ENCODE data around the gene RLF.

The RLF gene

GRCh38 chr1:40247655-40248054, 86.5 kb downstream of the RLF start, which contains the start of gene TMCO2:
TMCO2 (plus strand) TSS chr1:40247937; CDS start chr1:40247994, 57 bp downstream.
- POLR2A ChIA-PET, result no interaction called here
- CTCF ChIA-PET, result interaction anchor here (1.4 kb wide), 1 partner anchor 94 kb away, joined by 5 read pairs; no protein-coding TSS in a partner anchor
- H3K4me3 ChIP-seq (ENCODE audit: low read depth, low read length), result no peak within 1 kb of the TSS
- no peak for TF ChIP-seq CTCF (IDR thresholded peaks at IDR 0.05; ENCODE audit: insufficient read depth, low read length, missing control alignments)
- no peak for DNase-seq (ENCODE audit: low read depth, low spot score)

GRCh38 chr1:40248412-40248811, 87.2 kb downstream of the RLF start:
- ChIA-PET POLR2A (no interaction called here), CTCF (interaction anchor here (0.6 to 1.4 kb wide), 2 partner anchors 38 to 95 kb away, joined by 3 to 5 read pairs; no protein-coding TSS in a partner anchor)
- no peak overlapping the region for H3K4me3 ChIP-seq (ENCODE audit: low read depth, low read length)
- no peak for DNase-seq (ENCODE audit: low read depth, low spot score)
- TF ChIP-seq CTCF (IDR thresholded peaks at IDR 0.05; ENCODE audit: insufficient read depth, low read length, missing control alignments), result no peak

GRCh38 chr1:40251456-40251855, 90.3 kb downstream of the RLF start:
- no peak for DNase-seq (ENCODE audit: low read depth, low spot score)
- CTCF ChIA-PET, result interaction anchor here (1.0 kb wide), 1 partner anchor 154 kb away, joined by 3 read pairs; no protein-coding TSS in a partner anchor
- TF ChIP-seq CTCF (IDR thresholded peaks at IDR 0.05; ENCODE audit: insufficient read depth, low read length, missing control alignments), result no peak
- POLR2A ChIA-PET, result no interaction called here
- H3K4me3 ChIP-seq (ENCODE audit: low read depth, low read length), result no peak overlapping the region

- no peak overlapping the region for H3K4me3 ChIP-seq (ENCODE audit: low read depth, low read length)
- TF ChIP-seq CTCF (IDR thresholded peaks at IDR 0.05; ENCODE audit: insufficient read depth, low read length, missing control alignments), result no peak
- ChIA-PET CTCF (no interaction called here), POLR2A (no interaction called here)
- DNase-seq (ENCODE audit: low read depth, low spot score), result no peak
These were observed 91.4 kb downstream of the RLF start for GRCh38 chr1:40252601-40253000.

- no peak for TF ChIP-seq CTCF (IDR thresholded peaks at IDR 0.05; ENCODE audit: insufficient read depth, low read length, missing control alignments)
- CTCF ChIA-PET, result interaction anchor here (1.6 to 2.3 kb wide), 3 partner anchors 60 to 102 kb away, joined by 5 to 11 read pairs (median 6); no protein-coding TSS in a partner anchor
- POLR2A ChIA-PET, result no interaction called here
These were observed 94.0 kb downstream of the RLF start for GRCh38 chr1:40255231-40255630.

GRCh38 chr1:40256401-40257084, 95.4 kb downstream of the RLF start:
- TF ChIP-seq CTCF (IDR thresholded peaks at IDR 0.05; ENCODE audit: insufficient read depth, low read length, missing control alignments), result no peak
- peak overlapping the region; percentile 92 for H3K4me3 ChIP-seq (ENCODE audit: low read depth, low read length)
- ChIA-PET CTCF (interaction anchor here (1.2 to 2.3 kb wide), 3 partner anchors 14 to 103 kb away, joined by 3 to 11 read pairs (median 6); no protein-coding TSS in a partner anchor), POLR2A (interaction anchor here (1.5 kb wide), 1 partner anchor 15 kb away, joined by 5 read pairs; no protein-coding TSS in a partner anchor)
- DNase-seq (ENCODE audit: low read depth, low spot score), result no peak

More at GRCh38 chr1:40255231-40255630, 94.0 kb downstream of the RLF start:
- DNase-seq (ENCODE audit: low read depth, low spot score), result no peak
- no peak overlapping the region for H3K4me3 ChIP-seq (ENCODE audit: low read depth, low read length)
